HG03025 (cell line): Measurements from ENCODE around the gene TMEM121.

Experiments used
- ATAC-seq: cut with Tn5 transposase; IDR thresholded peaks from one replicate; pipeline ENCODE4 v1.9.1; 2021; ENCODE audit warnings: mild to moderate bottlenecking, moderate library complexity; ENCODE audit not compliant: unreplicated experiment, low FRiP score

TMEM121 gene

DNA sequence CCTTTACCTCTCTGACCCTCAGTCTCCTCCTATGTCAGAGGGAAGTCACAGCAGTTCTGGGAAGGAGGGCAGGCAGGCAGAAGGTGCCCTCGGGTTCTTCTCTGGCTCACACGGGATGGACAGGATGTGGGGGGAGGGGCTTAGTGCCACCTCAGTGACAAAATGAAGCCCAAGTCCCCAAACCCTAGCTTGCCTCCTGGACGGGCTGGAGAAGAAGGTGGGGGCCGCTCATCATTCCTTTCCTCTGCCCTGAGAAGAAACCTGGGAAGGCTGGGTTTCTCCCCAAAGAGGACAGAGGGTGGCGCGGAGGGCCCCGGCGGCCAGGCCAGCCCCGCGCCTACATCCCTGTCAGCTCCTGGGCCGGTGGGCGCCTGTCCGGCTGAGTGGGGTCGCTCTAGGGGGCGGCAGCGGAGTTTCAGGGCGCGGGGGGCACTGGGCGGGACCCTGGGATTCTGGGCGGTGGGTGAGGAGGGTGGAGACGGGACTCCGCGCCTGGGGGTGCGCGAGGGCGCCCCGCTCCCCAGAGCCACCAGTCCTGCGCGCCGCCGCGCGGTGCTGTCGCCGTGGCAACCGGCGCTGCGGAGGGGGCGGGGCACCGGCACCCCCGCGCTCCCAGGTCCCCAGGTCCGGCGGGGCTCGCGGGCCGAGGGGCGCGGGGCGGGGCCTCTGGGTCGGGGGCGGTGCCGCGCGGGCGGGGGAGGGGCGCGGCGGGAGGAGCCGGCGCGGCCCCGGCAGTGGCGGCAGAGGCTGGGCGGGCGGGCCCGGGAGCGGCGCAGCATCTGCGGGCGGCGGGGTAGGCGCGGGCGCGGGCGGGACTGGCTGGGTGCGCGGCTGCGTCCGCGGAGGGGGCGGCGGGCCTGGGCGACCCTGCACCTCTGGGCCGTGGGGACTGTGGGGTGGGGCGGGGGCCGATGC, at the start of gene TMEM121:
TSS of gene TMEM121 (plus strand) at position 723 of the 915 bp plus-strand sequence. CDS start 2,252 bp downstream, outside the sequence.
- ATAC-seq = no peak

DNA sequence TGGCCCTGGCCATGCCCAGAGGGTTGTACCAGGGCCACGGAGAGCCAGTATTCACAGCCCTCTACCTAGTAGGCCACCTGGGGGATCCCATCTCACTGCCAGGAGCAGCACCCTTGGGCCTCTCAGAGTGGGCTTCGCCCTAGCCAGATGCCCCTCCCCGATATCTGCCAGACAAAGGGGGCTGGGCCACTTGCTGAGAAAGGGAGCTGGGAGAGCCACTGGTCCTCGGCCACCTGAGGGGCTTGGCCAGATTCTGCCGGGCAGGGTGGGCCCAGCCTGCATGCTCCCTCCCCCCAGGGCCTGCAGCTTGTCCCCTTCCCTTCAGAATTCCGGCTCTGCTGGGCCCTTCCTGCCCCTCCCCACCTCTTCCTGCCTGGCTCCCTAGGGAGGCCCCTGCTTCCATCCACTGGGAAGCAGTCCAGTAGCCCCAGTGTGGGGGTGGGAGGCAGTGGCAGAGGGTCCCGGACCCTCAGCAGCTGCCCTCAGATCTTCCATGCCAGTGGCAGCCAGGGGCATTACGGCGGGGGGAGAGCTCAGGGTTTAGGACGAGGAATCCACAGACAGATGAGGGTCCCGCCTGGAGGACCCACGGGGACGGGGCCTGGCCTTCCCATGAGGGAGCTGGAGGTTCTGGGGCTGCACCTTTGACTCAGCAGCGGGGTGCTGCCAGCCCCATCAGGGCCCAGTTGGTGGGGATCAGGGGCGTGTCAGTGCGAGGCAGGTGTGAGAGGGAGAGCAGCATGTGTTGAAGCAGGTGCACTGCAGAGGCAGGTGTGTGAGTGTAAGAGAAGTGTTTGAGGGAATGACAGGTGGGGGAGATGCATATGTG, 49.3 kb upstream of the TMEM121 start:
- no peak for ATAC-seq

GRCh38 chr14:105477660-105478397, 48.6 kb upstream of the TMEM121 start:
- ATAC-seq = no peak

GRCh38 chr14:105478398-105479251, 47.8 kb upstream of the TMEM121 start:
- ATAC-seq = no peak

DNA sequence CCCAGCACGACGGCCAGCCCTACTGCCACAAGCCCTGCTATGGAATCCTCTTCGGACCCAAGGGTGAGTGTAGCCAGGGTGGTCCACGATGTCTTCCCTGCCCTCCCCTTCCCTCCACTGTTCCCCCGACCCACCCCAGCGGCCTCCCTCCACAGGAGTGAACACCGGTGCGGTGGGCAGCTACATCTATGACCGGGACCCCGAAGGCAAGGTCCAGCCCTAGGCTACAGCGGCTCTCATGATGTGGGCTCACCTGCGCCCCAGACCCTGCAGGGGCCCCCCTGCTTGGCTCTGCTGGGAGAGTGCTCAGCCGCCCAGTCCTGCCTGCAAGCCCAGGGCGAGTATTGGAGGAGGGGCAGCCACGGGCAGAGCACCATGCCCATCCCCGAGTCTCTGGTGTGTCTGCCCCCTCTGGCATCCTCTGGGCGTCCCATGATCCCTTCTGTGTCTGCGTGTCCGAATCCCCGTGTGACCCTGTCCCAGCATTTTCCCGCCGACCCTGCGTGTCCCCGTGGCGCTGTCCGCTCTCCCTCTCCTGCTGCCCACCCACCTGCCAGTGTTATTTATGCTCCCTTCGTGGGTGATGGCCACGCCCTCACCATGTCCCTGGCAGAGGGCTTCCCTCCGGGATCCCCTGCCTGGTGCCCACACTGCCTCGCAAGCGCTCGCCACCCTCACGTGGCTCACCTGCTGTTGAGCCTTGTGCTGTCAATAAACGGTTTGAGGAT, 46.8 kb upstream of the TMEM121 start:
- ATAC-seq = no peak

- no peak for ATAC-seq
Measured at GRCh38 chr14:105480199-105480746, 46.1 kb upstream of the TMEM121 start.

GRCh38 chr14:105480807-105481801, 45.3 kb upstream of the TMEM121 start:
- no peak for ATAC-seq

- no peak for ATAC-seq
Measured at GRCh38 chr14:105481886-105482457, 44.4 kb upstream of the TMEM121 start.

GRCh38 chr14:105482486-105483110, 43.8 kb upstream of the TMEM121 start:
- ATAC-seq = no peak

GRCh38 chr14:105483300-105484068, 42.9 kb upstream of the TMEM121 start:
- no peak for ATAC-seq

- ATAC-seq = no peak
Measured at GRCh38 chr14:105484069-105484996, 42.0 kb upstream of the TMEM121 start.

- no peak for ATAC-seq
Measured at GRCh38 chr14:105484997-105485393, 41.4 kb upstream of the TMEM121 start.

DNA sequence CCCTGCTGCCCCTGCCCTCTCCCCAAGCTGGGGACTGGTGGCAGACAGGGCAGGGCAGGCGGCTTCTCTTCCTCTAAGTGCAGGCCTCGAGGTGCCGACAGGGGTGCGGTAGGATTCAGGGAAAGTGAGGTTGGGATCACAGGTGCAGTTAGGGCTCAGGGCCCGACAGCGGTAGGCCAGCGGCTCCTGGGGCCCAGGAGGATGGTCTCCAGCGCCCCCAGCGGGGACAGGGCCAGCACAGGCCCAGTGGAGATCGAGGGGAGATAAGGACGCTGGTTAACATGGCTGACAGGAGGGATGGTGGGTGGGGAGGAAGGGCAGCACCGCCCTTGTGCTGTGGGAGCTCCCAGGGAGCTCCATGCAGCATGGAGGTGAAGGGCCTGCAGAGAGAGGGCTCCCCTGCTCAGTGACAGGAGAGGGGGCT, 40.6 kb upstream of the TMEM121 start:
- no peak for ATAC-seq

GRCh38 chr14:105486163-105486973, 40.0 kb upstream of the TMEM121 start, which contains the start of gene CRIP1:
Gene CRIP1, plus strand, starts transcription at chr14:105486886. Its CDS starts 374 bp downstream, at chr14:105487260.
- ATAC-seq = no peak
